NT2/D1 (cell line): ENCODE results near the gene SLC9A9.

Source experiments
- YY1 ChIP-seq: IDR thresholded peaks from 2 replicates; pipeline ENCODE4 v1.6.1; 2011; ENCODE audit not compliant: insufficient read length, insufficient read depth
- ZNF274 ChIP-seq: IDR thresholded peaks from 2 replicates; pipeline ENCODE4 v1.6.1; 2011; ENCODE audit warnings: mild to moderate bottlenecking, low read depth, low read length

GRCh38 chr3:143668385-143668784 lies 179.9 kb downstream of the SLC9A9 start:
- TF ChIP-seq YY1 (no peak), ZNF274 (no peak)
